ENCODE results near the gene ZNF521. TPM values are rescaled to one million over a fixed set of nuclear protein-coding genes. Genes with fewer than 3 reads are reported as not detected.

Gene ZNF521
- total and polyA plus RNA-seq, 8 donors = 0.80 to 290 (median 11.1) TPM

DNA sequence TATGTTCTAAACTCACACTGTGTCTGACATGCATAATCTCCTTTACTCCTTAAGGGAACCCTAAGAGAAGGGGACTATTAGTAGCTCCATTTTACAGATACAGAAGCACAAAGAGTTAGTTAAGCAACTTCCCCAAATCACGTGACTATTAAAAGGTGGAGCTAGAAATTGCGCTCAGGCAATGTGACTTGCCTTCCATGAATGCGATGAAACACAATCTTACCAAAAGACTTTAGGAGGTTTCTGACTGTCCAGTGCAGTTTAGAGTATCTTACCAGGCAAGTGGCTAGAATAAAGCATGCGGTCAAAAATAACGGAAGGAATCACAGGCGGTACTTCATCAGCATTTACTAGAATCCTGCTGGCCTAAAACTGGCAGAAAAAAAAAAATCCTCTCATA, 70.4 kb downstream of the ZNF521 start:
- no peak for TF ChIP-seq EP300 (IDR thresholded peaks at IDR 0.05)
- no peak for TF ChIP-seq POLR2AphosphoS5 (IDR thresholded peaks at IDR 0.05)
- no peak for TF ChIP-seq POLR2A (IDR thresholded peaks at IDR 0.05)
- TF ChIP-seq, protein P1, sequence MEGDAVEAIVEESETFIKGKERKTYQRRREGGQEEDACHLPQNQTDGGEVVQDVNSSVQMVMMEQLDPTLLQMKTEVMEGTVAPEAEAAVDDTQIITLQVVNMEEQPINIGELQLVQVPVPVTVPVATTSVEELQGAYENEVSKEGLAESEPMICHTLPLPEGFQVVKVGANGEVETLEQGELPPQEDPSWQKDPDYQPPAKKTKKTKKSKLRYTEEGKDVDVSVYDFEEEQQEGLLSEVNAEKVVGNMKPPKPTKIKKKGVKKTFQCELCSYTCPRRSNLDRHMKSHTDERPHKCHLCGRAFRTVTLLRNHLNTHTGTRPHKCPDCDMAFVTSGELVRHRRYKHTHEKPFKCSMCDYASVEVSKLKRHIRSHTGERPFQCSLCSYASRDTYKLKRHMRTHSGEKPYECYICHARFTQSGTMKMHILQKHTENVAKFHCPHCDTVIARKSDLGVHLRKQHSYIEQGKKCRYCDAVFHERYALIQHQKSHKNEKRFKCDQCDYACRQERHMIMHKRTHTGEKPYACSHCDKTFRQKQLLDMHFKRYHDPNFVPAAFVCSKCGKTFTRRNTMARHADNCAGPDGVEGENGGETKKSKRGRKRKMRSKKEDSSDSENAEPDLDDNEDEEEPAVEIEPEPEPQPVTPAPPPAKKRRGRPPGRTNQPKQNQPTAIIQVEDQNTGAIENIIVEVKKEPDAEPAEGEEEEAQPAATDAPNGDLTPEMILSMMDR (IDR thresholded peaks at IDR 0.05) = no peak
- peaks cover 0 to 16% (median 6%) of the 10 kb centered on the region in 4 donors for H3K4me1 ChIP-seq
- H3K36me3 ChIP-seq = no peaks in the 10 kb centered on the region
- 85 to 90% (median 87%) methylated on average over 6 of the region's 6 CpGs for WGBS, 5 donors
- H3K27ac ChIP-seq = no peak overlapping the region
- intact Hi-C loops (cut with DNase I; ENCODE audit: low total_unique reads) = no loop called here
- peaks cover 0 to 4% (median 0%) of the 10 kb centered on the region in 3 donors for H3K27me3 ChIP-seq
- no peak overlapping the region for H3K4me3 ChIP-seq
- H3K9me3 ChIP-seq = no peaks in the 10 kb centered on the region
- no peak for DNase-seq

DNA sequence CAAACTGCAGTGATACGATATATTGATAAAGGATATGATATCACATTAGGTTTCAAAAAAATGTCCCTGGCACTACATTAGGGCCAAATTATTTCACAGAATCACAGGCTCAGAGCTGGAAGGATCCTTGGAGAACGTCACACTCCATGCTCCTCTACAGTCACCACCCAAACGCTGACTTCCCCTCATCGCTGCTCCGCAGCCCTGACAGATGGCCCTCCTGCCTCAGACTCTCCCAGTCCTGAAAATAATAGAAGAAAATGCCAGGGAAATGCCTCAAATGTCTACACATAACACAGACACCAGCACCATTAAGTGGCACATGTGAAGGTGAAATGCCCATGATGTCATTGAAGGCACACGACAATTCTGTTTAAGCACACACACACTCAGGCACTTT, 72.0 kb downstream of the ZNF521 start:
- Histone ChIP-seq H3K36me3 (no peaks in the 10 kb centered on the region), H3K4me1 (peaks cover 0 to 16% (median 6%) of the 10 kb centered on the region in 4 donors), H3K27me3 (peaks cover 0 to 4% (median 0%) of the 10 kb centered on the region in 3 donors), H3K4me3 (no peak overlapping the region), H3K9me3 (no peaks in the 10 kb centered on the region), H3K27ac (no peak overlapping the region)
- DNase-seq = no peak
- intact Hi-C loops (cut with DNase I; ENCODE audit: low total_unique reads) = no loop called here
- 77 to 90% (median 79%) methylated on average over 6 of the region's 6 CpGs for WGBS, 5 donors
- no peak for TF ChIP-seq EP300 (IDR thresholded peaks at IDR 0.05)
- TF ChIP-seq, protein P1 (IDR thresholded peaks at IDR 0.05) = no peak
- TF ChIP-seq POLR2A (IDR thresholded peaks at IDR 0.05) = no peak

DNA sequence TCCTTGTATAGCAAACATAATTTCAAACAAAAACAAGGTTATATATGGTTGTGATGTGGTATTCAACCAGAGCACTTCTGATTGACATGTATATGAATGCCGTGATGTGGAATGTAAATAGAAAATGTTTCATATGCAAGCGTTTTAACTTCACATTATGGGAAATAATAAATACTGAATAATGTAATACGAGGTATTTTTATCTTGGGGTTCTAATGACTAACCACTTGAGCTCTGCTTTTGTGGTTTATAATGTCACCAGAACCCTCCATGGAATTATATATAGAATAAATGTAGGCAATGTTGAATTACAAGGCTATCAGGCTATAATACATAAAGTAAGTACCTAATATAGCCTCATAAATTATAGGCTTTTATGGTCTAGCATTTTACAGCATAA, 72.4 kb downstream of the ZNF521 start:
- no peaks in the 10 kb centered on the region for H3K36me3 ChIP-seq
- peaks cover 0 to 4% (median 0%) of the 10 kb centered on the region in 3 donors for H3K27me3 ChIP-seq
- 60 to 68% (median 66%) methylated on average over 3 of the region's 3 CpGs for WGBS, 5 donors
- no peak overlapping the region for H3K27ac ChIP-seq
- intact Hi-C loops (cut with DNase I; ENCODE audit: low total_unique reads) = no loop called here
- TF ChIP-seq POLR2AphosphoS5 (IDR thresholded peaks at IDR 0.05) (no peak), EP300 (IDR thresholded peaks at IDR 0.05) (no peak), POLR2A (IDR thresholded peaks at IDR 0.05) (no peak)
- TF ChIP-seq, protein P1 (IDR thresholded peaks at IDR 0.05) = no peak
- H3K9me3 ChIP-seq = no peaks in the 10 kb centered on the region
- H3K4me1 ChIP-seq = peaks cover 0 to 16% (median 6%) of the 10 kb centered on the region in 4 donors
- H3K4me3 ChIP-seq = no peak overlapping the region
- no peak for DNase-seq

DNA sequence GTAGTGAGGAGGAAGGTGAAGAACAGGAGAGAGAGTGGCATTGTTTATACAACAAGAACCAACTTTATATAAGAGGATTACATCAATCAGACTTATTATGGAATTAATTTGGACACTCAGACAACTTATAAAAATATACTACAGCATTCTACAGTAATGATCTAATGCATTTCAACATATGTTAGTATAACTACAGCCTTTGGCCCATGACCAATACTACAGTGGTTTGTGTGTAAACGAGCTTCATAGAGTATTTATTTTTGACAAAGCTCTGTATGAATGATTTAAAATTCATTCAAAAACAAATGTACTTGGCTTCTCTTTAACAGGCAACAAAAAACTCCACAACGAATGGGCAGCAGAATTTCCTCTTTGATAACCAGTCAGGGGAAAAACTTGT, 72.8 kb downstream of the ZNF521 start:
- intact Hi-C loops (cut with DNase I; ENCODE audit: low total_unique reads) = no loop called here
- peak in 1 of 2 donors; percentile 52 for DNase-seq
- no peak for TF ChIP-seq POLR2A (IDR thresholded peaks at IDR 0.05)
- TF ChIP-seq EP300 (IDR thresholded peaks at IDR 0.05) = no peak
- no peak for TF ChIP-seq POLR2AphosphoS5 (IDR thresholded peaks at IDR 0.05)
- TF ChIP-seq, protein P1 (IDR thresholded peaks at IDR 0.05) = no peak

More for the DNA sequence above, 72.8 kb downstream of the ZNF521 start:
- Histone ChIP-seq H3K4me3 (no peak overlapping the region), H3K9me3 (no peaks in the 10 kb centered on the region), H3K4me1 (peaks cover 0 to 16% (median 6%) of the 10 kb centered on the region in 4 donors), H3K27me3 (peaks cover 0 to 4% (median 0%) of the 10 kb centered on the region in 3 donors), H3K27ac (no peak overlapping the region), H3K36me3 (no peaks in the 10 kb centered on the region)
- WGBS, 5 donors = 18 to 35% (median 25%) methylated on average over 2 of the region's 2 CpGs
